MM.1S (cell line): ENCODE measurements around the gene SRP14.
"Not testable (repeated sequence)": the region's sequence is repeated elsewhere in the genome, so short reads cannot be mapped to it uniquely, and the experiment has no call there.

Source experiments
- DNase-seq: peaks from one replicate; pipeline ENCODE4 v3.0.0-alpha.2; 2015
- H2AFZ ChIP-seq: fragments of 300-600 bp; sonication (generic); 2 replicates; pipeline ENCODE4 v1.6.0; 2016; ENCODE audit warnings: antibody characterized with exemption, low read length
- H3F3A ChIP-seq: fragments of 300-600 bp; sonication (generic); 2 replicates; pipeline ENCODE4 v1.6.1; 2016; ENCODE audit warnings: mild to moderate bottlenecking, antibody characterized with exemption, low read length, moderate library complexity, mixed read lengths; ENCODE audit not compliant: insufficient read depth
- H3K27ac ChIP-seq: fragments of 300-600 bp; sonication (generic); 2 replicates; pipeline ENCODE4 v1.5.1; 2016; ENCODE audit warnings: mild to moderate bottlenecking, low read length
- H3K27me3 ChIP-seq: fragments of 300-600 bp; sonication (generic); replicated peaks from 2 replicates; pipeline ENCODE4 v1.6.0; 2016; ENCODE audit warnings: low read length; ENCODE audit not compliant: insufficient read depth
- H3K36me3 ChIP-seq: fragments of 300-600 bp; sonication (generic); replicated peaks from 2 replicates; pipeline ENCODE4 v1.6.1; 2016; ENCODE audit warnings: mild to moderate bottlenecking, low read length, mixed read lengths; ENCODE audit not compliant: insufficient read depth
- H3K4me1 ChIP-seq: fragments of 300-600 bp; sonication (generic); 2 replicates; pipeline ENCODE4 v1.6.1; 2016; ENCODE audit warnings: low read length, mixed read lengths
- H3K4me2 ChIP-seq: fragments of 300-600 bp; sonication (generic); 2 replicates; pipeline ENCODE4 v1.6.0; 2016; ENCODE audit warnings: low read depth, low read length
- H3K4me3 ChIP-seq: fragments of 300-600 bp; sonication (generic); 2 replicates; pipeline ENCODE4 v1.5.1; 2016; ENCODE audit warnings: low read length, mixed read lengths
- H3K79me2 ChIP-seq: fragments of 300-600 bp; sonication (generic); 2 replicates; pipeline ENCODE4 v1.6.1; 2016; ENCODE audit warnings: mixed run types, low read length, mixed read lengths
- H3K9ac ChIP-seq: fragments of 300-600 bp; sonication (generic); 2 replicates; pipeline ENCODE4 v1.6.1; 2016; ENCODE audit warnings: low read length, mixed read lengths
- H3K9me2 ChIP-seq: fragments of 300-600 bp; sonication (generic); replicated peaks from 2 replicates; pipeline ENCODE4 v1.6.1; 2016; ENCODE audit warnings: mild to moderate bottlenecking, low read length, mixed read lengths; ENCODE audit not compliant: insufficient read depth
- H3K9me3 ChIP-seq: fragments of 300-600 bp; sonication (generic); replicated peaks from 2 replicates; pipeline ENCODE4 v1.6.1; 2016; ENCODE audit warnings: mild to moderate bottlenecking, low read length, mixed read lengths; ENCODE audit not compliant: insufficient read depth
- H4K20me1 ChIP-seq: fragments of 300-600 bp; sonication (generic); 2 replicates; pipeline ENCODE4 v1.6.1; 2016; ENCODE audit warnings: mild to moderate bottlenecking, low read length, moderate library complexity, mixed read lengths; ENCODE audit not compliant: insufficient read depth
- EZH2 ChIP-seq: fragments of 300-600 bp; sonication (generic); optimal IDR thresholded peaks from 2 replicates; pipeline ENCODE3; 2017; ENCODE audit warnings: low read depth, mild to moderate bottlenecking, antibody characterized with exemption, low read length, mixed read lengths
- EZH2phosphoT487 ChIP-seq: fragments of 300-600 bp; sonication (generic); IDR thresholded peaks from 2 replicates; pipeline ENCODE4 v1.6.1; 2018; ENCODE audit warnings: antibody characterized with exemption, low read length
- TF ChIP-seq, protein P1 (sequence below): fragments of 300-600 bp; sonication (generic); IDR thresholded peaks from 2 replicates; pipeline ENCODE4 v1.5.1; 2016; ENCODE audit warnings: antibody characterized with exemption, low read length, mixed read lengths

Gene SRP14

GRCh38 chr15:40040770-40041169, 1.8 kb upstream of the SRP14 start:
- H3K4me3 ChIP-seq: no peak overlapping the region
- H2AFZ ChIP-seq: no peak overlapping the region
- no peaks in the 10 kb centered on the region for H3K27me3 ChIP-seq
- H3K9me2 ChIP-seq: no peaks in the 10 kb centered on the region
- no peak overlapping the region for H3K4me2 ChIP-seq
- peaks cover 11% of the 10 kb centered on the region for H3K36me3 ChIP-seq
- H3K4me1 ChIP-seq: peaks cover 18% of the 10 kb centered on the region
- no peaks in the 10 kb centered on the region for H3K9me3 ChIP-seq
- H4K20me1 ChIP-seq: no peaks in the 10 kb centered on the region
- TF ChIP-seq, protein P1, sequence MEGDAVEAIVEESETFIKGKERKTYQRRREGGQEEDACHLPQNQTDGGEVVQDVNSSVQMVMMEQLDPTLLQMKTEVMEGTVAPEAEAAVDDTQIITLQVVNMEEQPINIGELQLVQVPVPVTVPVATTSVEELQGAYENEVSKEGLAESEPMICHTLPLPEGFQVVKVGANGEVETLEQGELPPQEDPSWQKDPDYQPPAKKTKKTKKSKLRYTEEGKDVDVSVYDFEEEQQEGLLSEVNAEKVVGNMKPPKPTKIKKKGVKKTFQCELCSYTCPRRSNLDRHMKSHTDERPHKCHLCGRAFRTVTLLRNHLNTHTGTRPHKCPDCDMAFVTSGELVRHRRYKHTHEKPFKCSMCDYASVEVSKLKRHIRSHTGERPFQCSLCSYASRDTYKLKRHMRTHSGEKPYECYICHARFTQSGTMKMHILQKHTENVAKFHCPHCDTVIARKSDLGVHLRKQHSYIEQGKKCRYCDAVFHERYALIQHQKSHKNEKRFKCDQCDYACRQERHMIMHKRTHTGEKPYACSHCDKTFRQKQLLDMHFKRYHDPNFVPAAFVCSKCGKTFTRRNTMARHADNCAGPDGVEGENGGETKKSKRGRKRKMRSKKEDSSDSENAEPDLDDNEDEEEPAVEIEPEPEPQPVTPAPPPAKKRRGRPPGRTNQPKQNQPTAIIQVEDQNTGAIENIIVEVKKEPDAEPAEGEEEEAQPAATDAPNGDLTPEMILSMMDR: no peak
- TF ChIP-seq EZH2phosphoT487 (no peak), EZH2 (no peak)
- peaks cover 13% of the 10 kb centered on the region for H3F3A ChIP-seq
- no peak for DNase-seq
- H3K27ac ChIP-seq: no peak overlapping the region
- peaks cover 40% of the 10 kb centered on the region for H3K79me2 ChIP-seq
- H3K9ac ChIP-seq: no peak overlapping the region

- Histone ChIP-seq H3K36me3 (peaks cover 14% of the 10 kb centered on the region), H3K9me2 (no peaks in the 10 kb centered on the region), H4K20me1 (no peaks in the 10 kb centered on the region), H3K27ac (no peak overlapping the region), H3K9me3 (no peaks in the 10 kb centered on the region), H3F3A (peaks cover 9% of the 10 kb centered on the region), H2AFZ (no peak overlapping the region), H3K27me3 (no peaks in the 10 kb centered on the region), H3K4me2 (peak overlapping the region; percentile 20; the same call in 1 of the 2 replicates), H3K79me2 (peaks cover 43% of the 10 kb centered on the region), H3K9ac (no peak overlapping the region), H3K4me1 (peaks cover 13% of the 10 kb centered on the region), H3K4me3 (no peak overlapping the region)
- TF ChIP-seq EZH2: no peak
- no peak for DNase-seq
Measured at GRCh38 chr15:40040293-40040635, 1.3 kb upstream of the SRP14 start.

GRCh38 chr15:40038275-40038637, 725 bp downstream of the SRP14 start:
- DNase-seq: no peak
- Histone ChIP-seq H3F3A (peaks cover 9% of the 10 kb centered on the region), H3K9me2 (no peaks in the 10 kb centered on the region), H3K27ac (peak overlapping the region; percentile 67; the same call in 1 of the 2 replicates), H3K79me2 (peaks cover 43% of the 10 kb centered on the region), H3K9me3 (no peaks in the 10 kb centered on the region), H3K4me3 (peak overlapping the region; percentile 90), H3K36me3 (peaks cover 25% of the 10 kb centered on the region), H4K20me1 (no peaks in the 10 kb centered on the region), H3K27me3 (no peaks in the 10 kb centered on the region), H2AFZ (peak overlapping the region; percentile 94), H3K9ac (peak overlapping the region; percentile 90), H3K4me2 (peak overlapping the region; percentile 66), H3K4me1 (peaks cover 8% of the 10 kb centered on the region)
- TF ChIP-seq EZH2 (no peak), EZH2phosphoT487 (no peak)
- TF ChIP-seq, protein P1: no peak

GRCh38 chr15:40037721-40038120, 1.3 kb downstream of the SRP14 start:
- H3K9ac ChIP-seq: peak overlapping the region; percentile 90; the same call in 1 of the 2 replicates
- H3K27me3 ChIP-seq: no peaks in the 10 kb centered on the region
- H4K20me1 ChIP-seq: no peaks in the 10 kb centered on the region
- H3K27ac ChIP-seq: peak overlapping the region; percentile 67; the same call in 1 of the 2 replicates
- H3K4me1 ChIP-seq: peaks cover 8% of the 10 kb centered on the region
- peaks cover 9% of the 10 kb centered on the region for H3F3A ChIP-seq
- H3K4me3 ChIP-seq: peak overlapping the region; percentile 90
- no peaks in the 10 kb centered on the region for H3K9me2 ChIP-seq
- no peak overlapping the region for H2AFZ ChIP-seq
- peak overlapping the region; percentile 66 for H3K4me2 ChIP-seq
- peaks cover 43% of the 10 kb centered on the region for H3K79me2 ChIP-seq
- no peak for TF ChIP-seq EZH2phosphoT487
- no peak for TF ChIP-seq EZH2
- TF ChIP-seq, protein P1: no peak
- H3K9me3 ChIP-seq: no peaks in the 10 kb centered on the region
- no peak for DNase-seq
- peaks cover 25% of the 10 kb centered on the region for H3K36me3 ChIP-seq

DNA sequence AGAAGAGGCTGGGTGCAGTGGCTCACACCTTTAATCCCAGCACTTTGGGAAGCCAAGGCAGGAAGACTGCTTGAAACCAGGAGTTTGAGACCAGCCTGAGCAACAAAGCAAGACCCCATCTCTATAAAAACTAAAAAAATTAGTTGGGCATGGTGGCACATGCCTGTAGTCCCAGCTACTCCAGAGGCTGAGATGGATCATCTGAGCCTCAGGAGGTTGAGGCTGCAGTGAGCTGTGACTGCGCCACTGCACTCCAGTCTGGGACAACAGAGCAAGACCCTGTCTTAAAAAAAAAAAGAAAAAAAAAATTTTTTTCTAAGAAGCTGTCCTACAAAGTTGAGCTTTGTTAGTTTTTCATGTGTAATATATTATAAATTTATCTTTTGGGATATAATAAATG, 3.8 kb downstream of the SRP14 start:
- H3F3A ChIP-seq: peaks cover 14% of the 10 kb centered on the region
- H3K36me3 ChIP-seq: peaks cover 25% of the 10 kb centered on the region
- H3K79me2 ChIP-seq: peaks cover 41% of the 10 kb centered on the region
- not testable (repeated sequence) for H3K9ac ChIP-seq, DNase-seq, H3K4me1 ChIP-seq, H3K27me3 ChIP-seq, H3K4me3 ChIP-seq, H2AFZ ChIP-seq, H3K4me2 ChIP-seq, H3K9me3 ChIP-seq, H3K27ac ChIP-seq, H3K9me2 ChIP-seq, H4K20me1 ChIP-seq
